ENCODE measurements around the gene C4BPA. TPM values are rescaled to one million over a fixed set of nuclear protein-coding genes. Genes with fewer than 3 reads are reported as not detected.

C4BPA gene
- total and polyA plus RNA-seq, 4 donors: 49.5 to 1,527 (median 1,194) TPM

DNA sequence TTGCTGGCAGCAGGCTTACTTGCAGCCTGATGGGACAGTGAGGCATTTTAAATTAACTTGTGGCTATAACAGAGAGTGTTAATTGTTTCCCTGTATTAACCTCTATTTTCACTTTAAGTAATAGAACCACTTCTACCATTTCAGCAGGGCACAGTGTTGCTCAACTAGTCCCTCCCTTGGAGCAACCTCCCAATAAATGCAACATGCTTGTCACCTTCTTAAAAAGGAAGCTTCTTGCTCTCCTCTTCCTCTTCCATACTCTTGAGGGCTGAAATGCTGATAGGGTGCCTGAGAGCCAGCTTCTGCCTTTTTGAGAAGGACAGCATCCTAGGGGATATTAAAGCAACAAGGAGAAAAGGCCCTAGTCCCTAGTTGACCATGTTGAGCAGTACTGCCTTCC lies 52.1 kb downstream of the C4BPA start:
- Histone ChIP-seq H3K27me3 (ENCODE audit: control insufficient read depth in 4 of 4, insufficient read depth in 4 of 4, low read length in 3 of 4) (no peaks in the 10 kb centered on the region), H3K4me1 (ENCODE audit: control insufficient read depth in 4 of 4, insufficient read depth in 4 of 4, low read length in 3 of 4) (no peaks in the 10 kb centered on the region), H3K9ac (ENCODE audit: low read depth in 1 of 2, low read length in 2 of 2) (no peak overlapping the region), H3K9me3 (ENCODE audit: control insufficient read depth in 4 of 4, low read length in 3 of 4) (no peaks in the 10 kb centered on the region), H3K27ac (ENCODE audit: low read depth in 1 of 2, low read length in 2 of 2) (no peak overlapping the region), H3K36me3 (ENCODE audit: control insufficient read depth in 4 of 4, insufficient read depth in 3 of 4, low read depth in 1 of 4, low read length in 3 of 4) (no peaks in the 10 kb centered on the region), H3K4me3 (ENCODE audit: low read depth in 1 of 3, low read length in 3 of 3) (no peak overlapping the region)
- no peak for TF ChIP-seq EGR1 (IDR thresholded peaks at IDR 0.05; ENCODE audit: low read depth in 2 of 2)
- TF ChIP-seq YY1 (IDR thresholded peaks at IDR 0.05): no peak
- TF ChIP-seq HNF4A (conservative IDR thresholded peaks at IDR 0.05): no peak
- peak in 1 of 2 donors; percentile 17 for TF ChIP-seq RAD21 (IDR thresholded peaks at IDR 0.05)
- DNase-seq (ENCODE audit: low spot score): no peak

DNA sequence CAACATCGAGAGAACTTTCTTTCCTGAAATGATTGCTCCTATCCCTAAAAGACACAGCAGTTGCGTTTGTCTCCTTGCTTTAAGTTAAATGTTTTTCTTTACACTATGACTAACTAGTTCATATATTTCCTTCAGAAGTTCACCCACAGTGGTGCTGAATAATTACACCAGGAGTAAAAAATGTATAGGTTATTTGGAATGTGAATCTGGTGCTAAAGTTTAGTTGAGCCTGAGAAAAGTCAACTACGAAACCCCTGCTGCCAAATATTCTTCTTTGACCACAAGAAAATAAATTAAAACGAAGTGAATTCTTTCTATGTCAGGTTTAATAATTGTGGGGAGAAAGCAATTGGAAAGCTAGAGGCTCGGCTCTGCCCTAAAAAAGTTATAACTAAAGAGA lies 52.8 kb downstream of the C4BPA start:
- no peak overlapping the region for H3K9ac ChIP-seq (ENCODE audit: low read depth in 1 of 2, low read length in 2 of 2)
- H3K36me3 ChIP-seq (ENCODE audit: control insufficient read depth in 4 of 4, insufficient read depth in 3 of 4, low read depth in 1 of 4, low read length in 3 of 4): no peaks in the 10 kb centered on the region
- H3K9me3 ChIP-seq (ENCODE audit: control insufficient read depth in 4 of 4, low read length in 3 of 4): no peaks in the 10 kb centered on the region
- no peaks in the 10 kb centered on the region for H3K4me1 ChIP-seq (ENCODE audit: control insufficient read depth in 4 of 4, insufficient read depth in 4 of 4, low read length in 3 of 4)
- no peak overlapping the region for H3K4me3 ChIP-seq (ENCODE audit: low read depth in 1 of 3, low read length in 3 of 3)
- TF ChIP-seq MAX (IDR thresholded peaks at IDR 0.05) (no peak), FOXA2 (IDR thresholded peaks at IDR 0.05) (no peak), RXRA (IDR thresholded peaks at IDR 0.05) (no peak), SP1 (IDR thresholded peaks at IDR 0.05) (no peak), FOXA1 (IDR thresholded peaks at IDR 0.05) (no peak), JUND (IDR thresholded peaks at IDR 0.05) (no peak), GABPA (IDR thresholded peaks at IDR 0.05 in 1 of 2, conservative IDR thresholded peaks at IDR 0.05 in 1 of 2) (no peak), HNF4A (conservative IDR thresholded peaks at IDR 0.05) (no peak), NR2F2 (IDR thresholded peaks at IDR 0.05) (no peak)
- TF ChIP-seq, protein P1, sequence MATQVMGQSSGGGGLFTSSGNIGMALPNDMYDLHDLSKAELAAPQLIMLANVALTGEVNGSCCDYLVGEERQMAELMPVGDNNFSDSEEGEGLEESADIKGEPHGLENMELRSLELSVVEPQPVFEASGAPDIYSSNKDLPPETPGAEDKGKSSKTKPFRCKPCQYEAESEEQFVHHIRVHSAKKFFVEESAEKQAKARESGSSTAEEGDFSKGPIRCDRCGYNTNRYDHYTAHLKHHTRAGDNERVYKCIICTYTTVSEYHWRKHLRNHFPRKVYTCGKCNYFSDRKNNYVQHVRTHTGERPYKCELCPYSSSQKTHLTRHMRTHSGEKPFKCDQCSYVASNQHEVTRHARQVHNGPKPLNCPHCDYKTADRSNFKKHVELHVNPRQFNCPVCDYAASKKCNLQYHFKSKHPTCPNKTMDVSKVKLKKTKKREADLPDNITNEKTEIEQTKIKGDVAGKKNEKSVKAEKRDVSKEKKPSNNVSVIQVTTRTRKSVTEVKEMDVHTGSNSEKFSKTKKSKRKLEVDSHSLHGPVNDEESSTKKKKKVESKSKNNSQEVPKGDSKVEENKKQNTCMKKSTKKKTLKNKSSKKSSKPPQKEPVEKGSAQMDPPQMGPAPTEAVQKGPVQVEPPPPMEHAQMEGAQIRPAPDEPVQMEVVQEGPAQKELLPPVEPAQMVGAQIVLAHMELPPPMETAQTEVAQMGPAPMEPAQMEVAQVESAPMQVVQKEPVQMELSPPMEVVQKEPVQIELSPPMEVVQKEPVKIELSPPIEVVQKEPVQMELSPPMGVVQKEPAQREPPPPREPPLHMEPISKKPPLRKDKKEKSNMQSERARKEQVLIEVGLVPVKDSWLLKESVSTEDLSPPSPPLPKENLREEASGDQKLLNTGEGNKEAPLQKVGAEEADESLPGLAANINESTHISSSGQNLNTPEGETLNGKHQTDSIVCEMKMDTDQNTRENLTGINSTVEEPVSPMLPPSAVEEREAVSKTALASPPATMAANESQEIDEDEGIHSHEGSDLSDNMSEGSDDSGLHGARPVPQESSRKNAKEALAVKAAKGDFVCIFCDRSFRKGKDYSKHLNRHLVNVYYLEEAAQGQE (IDR thresholded peaks at IDR 0.05): no peak
- TF ChIP-seq, protein P2, sequence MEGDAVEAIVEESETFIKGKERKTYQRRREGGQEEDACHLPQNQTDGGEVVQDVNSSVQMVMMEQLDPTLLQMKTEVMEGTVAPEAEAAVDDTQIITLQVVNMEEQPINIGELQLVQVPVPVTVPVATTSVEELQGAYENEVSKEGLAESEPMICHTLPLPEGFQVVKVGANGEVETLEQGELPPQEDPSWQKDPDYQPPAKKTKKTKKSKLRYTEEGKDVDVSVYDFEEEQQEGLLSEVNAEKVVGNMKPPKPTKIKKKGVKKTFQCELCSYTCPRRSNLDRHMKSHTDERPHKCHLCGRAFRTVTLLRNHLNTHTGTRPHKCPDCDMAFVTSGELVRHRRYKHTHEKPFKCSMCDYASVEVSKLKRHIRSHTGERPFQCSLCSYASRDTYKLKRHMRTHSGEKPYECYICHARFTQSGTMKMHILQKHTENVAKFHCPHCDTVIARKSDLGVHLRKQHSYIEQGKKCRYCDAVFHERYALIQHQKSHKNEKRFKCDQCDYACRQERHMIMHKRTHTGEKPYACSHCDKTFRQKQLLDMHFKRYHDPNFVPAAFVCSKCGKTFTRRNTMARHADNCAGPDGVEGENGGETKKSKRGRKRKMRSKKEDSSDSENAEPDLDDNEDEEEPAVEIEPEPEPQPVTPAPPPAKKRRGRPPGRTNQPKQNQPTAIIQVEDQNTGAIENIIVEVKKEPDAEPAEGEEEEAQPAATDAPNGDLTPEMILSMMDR (IDR thresholded peaks at IDR 0.05; ENCODE audit: low read depth, low read length, missing input control): no peak
- TF ChIP-seq, protein P3, sequence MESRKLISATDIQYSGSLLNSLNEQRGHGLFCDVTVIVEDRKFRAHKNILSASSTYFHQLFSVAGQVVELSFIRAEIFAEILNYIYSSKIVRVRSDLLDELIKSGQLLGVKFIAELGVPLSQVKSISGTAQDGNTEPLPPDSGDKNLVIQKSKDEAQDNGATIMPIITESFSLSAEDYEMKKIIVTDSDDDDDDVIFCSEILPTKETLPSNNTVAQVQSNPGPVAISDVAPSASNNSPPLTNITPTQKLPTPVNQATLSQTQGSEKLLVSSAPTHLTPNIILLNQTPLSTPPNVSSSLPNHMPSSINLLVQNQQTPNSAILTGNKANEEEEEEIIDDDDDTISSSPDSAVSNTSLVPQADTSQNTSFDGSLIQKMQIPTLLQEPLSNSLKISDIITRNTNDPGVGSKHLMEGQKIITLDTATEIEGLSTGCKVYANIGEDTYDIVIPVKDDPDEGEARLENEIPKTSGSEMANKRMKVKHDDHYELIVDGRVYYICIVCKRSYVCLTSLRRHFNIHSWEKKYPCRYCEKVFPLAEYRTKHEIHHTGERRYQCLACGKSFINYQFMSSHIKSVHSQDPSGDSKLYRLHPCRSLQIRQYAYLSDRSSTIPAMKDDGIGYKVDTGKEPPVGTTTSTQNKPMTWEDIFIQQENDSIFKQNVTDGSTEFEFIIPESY (IDR thresholded peaks at IDR 0.05): no peak
- no peak overlapping the region for H3K27ac ChIP-seq (ENCODE audit: low read depth in 1 of 2, low read length in 2 of 2)
- WGBS: 88% methylated on average over 5 of the region's 5 CpGs
- no peaks in the 10 kb centered on the region for H3K27me3 ChIP-seq (ENCODE audit: control insufficient read depth in 4 of 4, insufficient read depth in 4 of 4, low read length in 3 of 4)
- no peak for DNase-seq (ENCODE audit: low spot score)

Data from liver (tissue), 9 donors.